Activated naive CD4-positive, alpha-beta T cell (primary cell): ENCODE measurements around the gene POU6F2.

Source experiments
- DNase-seq, 4 experiments: peaks; one replicate each; lab custom pipeline; 2025; lab: John Stamatoyannopoulos, UW

POU6F2 gene

GRCh38 chr7:39402034-39402433, 424.3 kb downstream of the POU6F2 start:
- no peak for DNase-seq

- DNase-seq = no peak
Observed at GRCh38 chr7:39404907-39405306, 427.2 kb downstream of the POU6F2 start.

GRCh38 chr7:39405581-39405980, 427.9 kb downstream of the POU6F2 start:
- no peak for DNase-seq

- no peak for DNase-seq
Observed at GRCh38 chr7:39406467-39406866, 428.8 kb downstream of the POU6F2 start.

GRCh38 chr7:39407137-39407536, 429.4 kb downstream of the POU6F2 start:
- no peak for DNase-seq

DNA sequence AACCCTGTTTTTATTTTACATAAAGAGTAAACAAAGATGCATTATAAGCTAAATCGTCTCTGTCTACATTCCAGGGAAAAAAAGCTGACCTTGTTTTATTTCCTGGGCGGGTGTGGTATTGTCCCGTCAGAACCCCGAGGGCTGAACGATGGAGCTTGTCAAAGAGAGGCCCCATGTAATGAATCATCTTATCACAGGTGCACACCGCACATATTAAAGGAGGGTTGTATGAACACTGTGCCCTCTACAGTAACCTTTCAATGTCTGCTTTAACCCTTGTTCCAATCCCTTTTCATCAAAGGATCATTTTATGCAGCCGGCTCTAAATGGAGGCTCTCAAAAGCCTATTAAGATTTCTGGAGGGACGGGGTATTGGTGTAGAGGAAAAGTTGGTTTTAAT, 430.0 kb downstream of the POU6F2 start:
- no peak for DNase-seq

DNA sequence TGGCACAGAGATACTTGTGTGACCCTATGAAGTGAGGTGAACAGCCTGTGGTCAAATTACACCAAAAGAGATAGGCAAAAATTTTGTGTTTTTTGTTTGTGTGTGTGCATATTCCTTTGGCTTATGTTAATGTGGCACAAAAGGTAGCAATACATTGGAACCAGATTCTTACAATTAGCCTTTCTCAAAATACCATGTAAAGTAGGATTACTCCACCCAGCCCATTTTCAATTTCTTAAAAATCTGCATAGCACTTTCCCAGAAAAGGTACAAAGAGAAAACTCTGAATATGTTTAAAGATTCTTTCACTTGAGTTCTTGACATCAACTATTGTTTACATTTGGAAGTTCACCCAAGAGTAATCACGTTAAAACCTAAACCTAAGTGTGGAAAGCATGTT, 431.2 kb downstream of the POU6F2 start:
- DNase-seq = no peak

DNA sequence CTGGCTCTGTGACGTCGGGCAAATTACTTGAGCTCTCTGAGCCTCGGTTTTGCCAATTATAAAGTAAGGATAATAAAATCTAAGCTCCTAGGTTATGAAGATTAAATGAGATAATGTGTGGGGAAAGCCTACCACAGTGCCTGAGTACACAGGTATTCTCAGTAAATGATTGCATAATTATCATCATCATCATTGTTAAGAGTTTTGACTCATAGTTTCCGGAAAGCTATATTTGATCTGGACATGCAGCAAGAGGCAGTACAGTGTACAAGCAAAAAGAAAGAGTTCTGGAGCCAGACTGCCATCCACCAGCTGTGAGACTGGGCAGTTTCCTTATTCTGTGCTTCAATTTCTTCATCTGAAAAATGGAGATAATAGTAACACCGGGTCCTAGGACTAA, 432.9 kb downstream of the POU6F2 start:
- DNase-seq = no peak

- no peak for DNase-seq
Observed at GRCh38 chr7:39413636-39414223, 436.0 kb downstream of the POU6F2 start.

DNA sequence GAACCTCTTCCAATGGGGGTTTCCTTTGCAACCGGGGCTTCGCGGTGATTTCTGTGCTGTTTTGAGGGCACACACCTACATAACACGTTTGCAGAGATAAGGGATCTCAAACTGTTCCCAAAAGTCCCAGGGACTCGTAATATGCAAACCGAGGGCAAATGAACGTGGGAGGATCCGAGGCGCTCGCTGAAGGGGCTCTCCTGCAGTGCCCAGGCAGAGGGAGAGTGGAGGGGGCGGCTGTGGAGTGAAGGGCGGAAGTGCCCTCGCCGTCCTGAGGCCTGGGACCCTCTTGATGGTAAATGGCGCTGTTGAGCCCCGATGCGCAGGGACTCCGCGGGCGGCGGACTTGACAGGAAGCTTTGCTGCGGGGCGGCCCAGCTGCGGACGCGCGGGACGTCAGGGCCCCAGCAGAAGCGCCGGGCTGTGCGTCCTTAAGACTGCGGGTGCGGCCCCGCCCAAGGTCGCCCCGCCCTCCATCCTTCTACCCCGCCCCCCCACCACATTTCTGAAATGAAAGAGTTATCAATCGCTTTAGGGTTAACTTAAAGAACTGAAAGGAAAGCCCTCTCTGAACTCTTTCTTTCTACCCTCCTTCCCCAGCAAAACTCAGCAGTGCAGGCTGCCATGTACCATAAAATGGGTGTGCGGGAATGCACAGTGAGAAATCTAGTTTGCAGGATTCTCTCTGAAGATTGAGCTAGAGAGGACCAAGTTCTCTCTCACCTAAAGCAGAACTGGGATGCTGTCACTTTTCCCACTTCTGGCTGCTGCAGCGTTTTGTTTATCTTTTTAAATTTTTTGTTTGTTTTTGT, 436.7 kb downstream of the POU6F2 start:
- DNase-seq = peak in 2 of 4 experiments; percentile 11 to 23

- no peak for DNase-seq
Observed at GRCh38 chr7:39415091-39415787, 437.5 kb downstream of the POU6F2 start.

DNA sequence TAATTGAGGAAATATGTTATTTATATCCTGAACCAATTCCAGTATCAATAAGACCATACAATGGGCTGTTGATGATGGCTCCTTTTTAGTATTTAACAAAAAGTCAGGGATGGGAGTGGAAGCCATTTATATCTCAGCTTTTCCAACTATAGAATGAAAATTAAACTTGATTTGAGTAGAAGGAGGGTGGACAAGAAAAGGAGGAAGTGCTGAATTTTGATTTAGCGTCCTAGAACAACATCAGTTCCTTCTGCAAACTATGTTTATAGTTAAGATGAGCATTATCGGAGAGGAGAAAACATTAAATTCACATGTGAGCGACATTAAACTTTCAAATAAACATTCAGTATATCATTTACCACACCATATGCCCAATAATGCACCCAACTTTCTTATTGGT, 439.2 kb downstream of the POU6F2 start:
- no peak for DNase-seq

DNA sequence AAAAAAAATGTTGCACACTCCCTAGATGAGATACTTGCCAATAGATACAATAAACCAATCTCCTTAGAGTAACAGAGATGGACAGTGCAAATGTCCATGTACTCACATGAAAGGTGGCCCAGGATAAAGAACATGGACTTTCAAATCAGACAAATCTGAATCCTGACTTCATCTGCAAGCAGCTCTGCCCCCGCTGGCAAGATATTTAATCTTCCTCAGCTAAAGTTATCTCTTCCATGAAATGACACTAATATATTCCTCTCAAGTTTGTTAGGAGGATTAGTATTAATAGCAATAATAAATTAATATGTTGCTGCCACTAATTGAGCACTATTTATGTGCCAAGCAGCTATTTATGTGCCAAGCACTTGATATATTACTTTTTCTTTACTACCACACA, 439.9 kb downstream of the POU6F2 start:
- no peak for DNase-seq

GRCh38 chr7:39421251-39421650, 443.5 kb downstream of the POU6F2 start:
- no peak for DNase-seq

- DNase-seq = no peak
Observed at GRCh38 chr7:39421661-39422060, 444.0 kb downstream of the POU6F2 start.

DNA sequence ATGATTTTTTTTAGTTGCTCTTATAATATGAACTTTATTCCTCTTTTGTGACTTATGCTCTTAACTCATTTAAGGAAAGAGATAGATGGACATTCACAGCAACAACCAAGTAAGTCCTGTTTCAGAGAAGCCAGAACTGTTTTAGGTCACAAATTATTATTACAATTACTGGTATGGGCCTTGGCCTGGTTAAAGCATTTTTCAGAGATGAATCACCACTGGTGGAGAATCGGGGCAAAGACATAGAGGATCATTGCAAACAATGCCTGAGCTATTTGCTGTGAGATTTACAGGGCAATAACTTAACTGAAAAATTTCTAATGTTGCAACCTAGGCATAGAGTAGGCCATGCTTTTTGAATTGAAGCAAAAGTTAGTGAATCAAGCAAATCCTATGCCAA, 450.5 kb downstream of the POU6F2 start:
- no peak for DNase-seq

DNA sequence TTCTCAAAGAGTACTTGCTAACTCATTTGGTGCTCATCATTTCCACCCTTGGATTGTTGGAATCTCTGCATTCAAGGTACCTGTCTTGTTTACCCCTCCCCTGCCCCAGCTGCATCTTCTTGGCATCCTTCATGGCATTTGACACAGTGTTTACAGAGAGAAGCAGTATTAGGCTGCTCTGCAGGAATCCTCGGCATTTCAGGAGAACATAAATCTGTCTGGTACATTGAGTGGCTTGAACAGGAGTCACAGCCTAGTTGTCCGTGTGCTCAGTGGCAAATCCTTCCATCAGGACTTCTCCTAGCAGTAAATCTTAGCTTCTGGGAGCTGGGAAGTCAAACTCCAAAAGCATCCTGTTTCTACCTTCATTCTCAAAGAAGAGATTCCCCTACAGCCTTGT, 451.7 kb downstream of the POU6F2 start:
- no peak for DNase-seq

DNA sequence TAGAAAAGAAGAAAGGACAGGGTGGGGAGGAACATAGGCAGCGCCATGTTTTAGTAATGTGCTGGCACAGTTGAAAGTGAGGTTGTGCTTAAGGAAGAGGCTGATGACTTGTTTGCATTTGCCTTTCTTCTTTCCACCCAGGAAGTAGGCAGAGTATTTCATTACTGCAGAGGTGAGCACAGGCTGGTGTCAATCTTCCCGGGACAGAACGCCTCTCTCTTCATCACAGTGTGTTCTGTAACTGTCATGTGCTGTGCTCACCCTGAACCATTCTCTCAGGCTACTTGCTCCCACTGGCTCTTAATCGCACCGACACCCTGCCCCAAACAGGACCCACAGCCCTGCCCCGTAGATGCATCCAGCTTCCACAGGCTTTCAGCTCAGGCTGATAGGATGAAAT, 452.7 kb downstream of the POU6F2 start:
- DNase-seq = no peak

- DNase-seq = no peak
Observed at GRCh38 chr7:39430909-39431641, 453.4 kb downstream of the POU6F2 start.

GRCh38 chr7:39432368-39432767, 454.7 kb downstream of the POU6F2 start:
- no peak for DNase-seq

DNA sequence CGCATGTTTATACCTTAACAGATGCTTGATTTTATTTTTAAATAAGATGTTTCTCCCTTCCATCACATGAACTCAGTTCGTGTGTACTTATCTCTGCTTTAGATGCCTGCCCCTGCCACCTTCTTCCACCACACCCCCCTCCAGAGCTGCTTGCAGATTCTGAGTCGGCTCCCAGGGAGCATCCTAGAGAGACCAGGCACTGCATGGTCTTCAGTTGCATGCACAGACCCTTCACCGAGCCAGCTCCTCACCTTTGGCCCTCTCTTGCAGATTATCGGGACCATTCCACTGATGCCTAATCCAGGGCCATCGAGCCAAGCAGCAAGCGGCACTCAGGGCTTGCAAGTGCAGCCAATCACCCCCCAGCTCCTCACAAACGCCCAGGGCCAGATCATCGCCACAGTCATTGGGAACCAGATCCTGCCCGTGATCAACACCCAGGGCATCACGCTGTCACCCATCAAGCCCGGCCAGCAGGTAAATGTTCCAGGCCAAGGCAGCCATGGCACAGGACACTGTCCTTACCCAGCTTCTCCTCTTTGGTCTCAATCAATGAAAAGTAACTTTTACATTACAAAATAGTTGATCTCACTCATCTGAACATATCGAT, 455.2 kb downstream of the POU6F2 start:
- DNase-seq = no peak

- no peak for DNase-seq
Observed at GRCh38 chr7:39433550-39433949, 455.8 kb downstream of the POU6F2 start.
